22Rv1 (cell line): Measurements from ENCODE around the gene IRX4.

Experiments
- H3K27ac ChIP-seq: fragments of 450-650 bp; 2 replicates; pipeline ENCODE4 v1.5.1; 2017
- ZFX ChIP-seq: fragments of 450-650 bp; IDR thresholded peaks from 2 replicates; pipeline ENCODE4 v1.6.1; 2017; ENCODE audit warnings: antibody characterized with exemption, borderline replicate concordance
- TF ChIP-seq, protein P1 (sequence below): fragments of 450-650 bp; IDR thresholded peaks from 2 replicates; pipeline ENCODE4 v1.5.1; 2017; ENCODE audit warnings: mild to moderate bottlenecking

Gene IRX4

DNA sequence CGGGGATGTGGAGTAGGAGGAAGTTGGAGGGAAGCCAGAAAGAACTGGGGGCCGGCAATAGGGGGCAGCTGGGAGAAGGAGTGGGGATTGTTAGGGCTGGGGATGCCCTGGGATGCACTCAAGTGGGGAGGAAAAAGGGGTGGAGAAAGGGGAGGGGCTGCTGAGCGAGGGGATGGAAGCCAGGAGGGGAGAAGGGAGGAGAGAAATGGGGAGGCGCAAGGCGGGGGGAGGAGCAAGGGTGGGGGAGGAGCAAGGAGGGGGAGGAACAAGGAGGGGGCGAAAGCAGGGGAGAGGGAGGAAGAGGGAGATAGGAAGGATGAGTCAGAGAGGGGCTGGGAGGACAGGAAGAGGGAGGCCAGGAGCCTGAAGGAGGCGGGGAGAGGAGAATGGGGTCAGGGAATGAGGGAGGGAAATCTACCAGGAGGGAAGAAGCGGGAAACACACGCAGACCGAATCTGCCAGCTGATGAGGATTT is 1.6 kb downstream of the IRX4 start:
- TF ChIP-seq, protein P1, sequence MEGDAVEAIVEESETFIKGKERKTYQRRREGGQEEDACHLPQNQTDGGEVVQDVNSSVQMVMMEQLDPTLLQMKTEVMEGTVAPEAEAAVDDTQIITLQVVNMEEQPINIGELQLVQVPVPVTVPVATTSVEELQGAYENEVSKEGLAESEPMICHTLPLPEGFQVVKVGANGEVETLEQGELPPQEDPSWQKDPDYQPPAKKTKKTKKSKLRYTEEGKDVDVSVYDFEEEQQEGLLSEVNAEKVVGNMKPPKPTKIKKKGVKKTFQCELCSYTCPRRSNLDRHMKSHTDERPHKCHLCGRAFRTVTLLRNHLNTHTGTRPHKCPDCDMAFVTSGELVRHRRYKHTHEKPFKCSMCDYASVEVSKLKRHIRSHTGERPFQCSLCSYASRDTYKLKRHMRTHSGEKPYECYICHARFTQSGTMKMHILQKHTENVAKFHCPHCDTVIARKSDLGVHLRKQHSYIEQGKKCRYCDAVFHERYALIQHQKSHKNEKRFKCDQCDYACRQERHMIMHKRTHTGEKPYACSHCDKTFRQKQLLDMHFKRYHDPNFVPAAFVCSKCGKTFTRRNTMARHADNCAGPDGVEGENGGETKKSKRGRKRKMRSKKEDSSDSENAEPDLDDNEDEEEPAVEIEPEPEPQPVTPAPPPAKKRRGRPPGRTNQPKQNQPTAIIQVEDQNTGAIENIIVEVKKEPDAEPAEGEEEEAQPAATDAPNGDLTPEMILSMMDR: no peak
- no peak for TF ChIP-seq ZFX
- H3K27ac ChIP-seq: no peak overlapping the region

DNA sequence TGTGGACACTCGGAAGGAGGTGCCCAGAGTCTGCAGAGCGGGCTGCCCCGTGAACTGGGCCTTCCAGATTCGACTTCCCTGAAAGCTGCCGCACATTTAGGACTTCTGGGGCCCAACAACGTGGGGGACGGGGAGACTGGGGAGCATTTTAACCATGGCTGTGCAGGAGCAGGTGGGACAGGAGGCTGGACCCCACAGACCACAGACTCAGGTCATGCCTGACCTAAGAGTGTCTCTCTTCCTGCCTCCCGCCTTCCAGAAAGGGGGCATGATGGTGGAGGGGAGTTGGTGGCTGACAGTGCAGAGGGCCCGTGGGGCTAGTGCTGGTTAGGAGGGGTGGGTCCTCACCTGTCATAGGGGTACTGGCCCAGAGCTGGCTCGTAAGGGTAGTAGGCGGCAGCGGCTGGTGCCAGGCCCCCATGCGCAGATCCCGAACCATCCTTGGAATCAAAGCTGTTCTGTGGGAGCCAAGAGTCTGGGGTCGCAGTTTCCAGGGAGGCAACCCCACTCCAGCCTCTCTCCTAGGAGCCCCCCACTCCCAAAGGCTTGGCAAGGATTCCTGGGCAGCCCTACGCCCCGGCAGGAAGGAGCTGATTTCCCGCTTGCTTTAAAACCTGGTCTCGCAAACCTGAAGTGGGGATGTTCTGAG is 2.2 kb downstream of the IRX4 start:
- TF ChIP-seq ZFX: no peak
- TF ChIP-seq, protein P1: no peak
- no peak overlapping the region for H3K27ac ChIP-seq

DNA sequence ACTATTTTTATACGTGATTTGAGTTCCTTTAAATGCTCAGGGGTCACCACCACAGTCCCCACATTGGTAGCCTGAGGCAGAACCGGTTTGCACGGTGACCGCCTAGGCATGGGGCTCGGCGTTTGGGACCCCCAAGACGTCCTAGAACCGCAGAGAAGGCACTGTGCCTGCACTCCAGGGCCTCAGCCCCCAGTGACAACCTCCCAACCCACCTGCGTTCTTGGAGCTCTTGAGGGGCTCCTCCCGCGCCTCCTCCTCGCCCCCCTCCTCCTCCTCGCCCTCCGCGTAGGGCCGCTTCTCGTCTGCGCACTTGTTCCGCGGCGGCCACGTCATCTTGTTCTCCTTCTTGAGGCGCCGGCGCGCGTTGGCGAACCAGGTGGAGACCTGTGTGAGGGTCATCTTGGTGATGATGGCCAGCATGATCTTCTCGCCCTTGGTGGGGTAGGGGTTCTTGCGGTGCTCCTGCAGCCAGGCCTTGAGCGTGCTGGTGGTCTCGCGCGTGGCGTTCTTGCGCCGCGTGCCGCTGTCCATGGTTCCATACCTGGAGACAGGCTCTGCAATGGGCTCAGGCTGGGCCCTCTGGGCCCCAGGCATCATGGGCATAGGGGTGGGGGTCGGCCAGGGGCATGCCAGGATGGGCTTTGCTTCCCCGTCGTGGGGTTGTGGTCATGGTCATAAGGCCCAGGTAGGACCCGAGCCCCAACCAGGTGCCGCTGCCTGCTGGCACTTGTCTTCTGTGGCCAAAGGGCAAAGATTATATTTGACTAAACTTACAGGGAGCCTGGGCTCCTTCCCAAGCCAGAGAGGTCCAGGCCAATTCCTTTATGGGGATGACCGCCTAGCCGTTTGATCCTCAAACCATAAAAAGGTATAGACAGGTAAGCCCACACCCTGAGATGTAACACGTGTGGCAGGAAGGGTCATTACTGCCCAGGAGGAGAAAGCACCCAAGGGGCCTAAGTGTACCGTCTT is 3.1 kb downstream of the IRX4 start:
- H3K27ac ChIP-seq: no peak overlapping the region
- no peak for TF ChIP-seq ZFX
- TF ChIP-seq, protein P1: no peak

DNA sequence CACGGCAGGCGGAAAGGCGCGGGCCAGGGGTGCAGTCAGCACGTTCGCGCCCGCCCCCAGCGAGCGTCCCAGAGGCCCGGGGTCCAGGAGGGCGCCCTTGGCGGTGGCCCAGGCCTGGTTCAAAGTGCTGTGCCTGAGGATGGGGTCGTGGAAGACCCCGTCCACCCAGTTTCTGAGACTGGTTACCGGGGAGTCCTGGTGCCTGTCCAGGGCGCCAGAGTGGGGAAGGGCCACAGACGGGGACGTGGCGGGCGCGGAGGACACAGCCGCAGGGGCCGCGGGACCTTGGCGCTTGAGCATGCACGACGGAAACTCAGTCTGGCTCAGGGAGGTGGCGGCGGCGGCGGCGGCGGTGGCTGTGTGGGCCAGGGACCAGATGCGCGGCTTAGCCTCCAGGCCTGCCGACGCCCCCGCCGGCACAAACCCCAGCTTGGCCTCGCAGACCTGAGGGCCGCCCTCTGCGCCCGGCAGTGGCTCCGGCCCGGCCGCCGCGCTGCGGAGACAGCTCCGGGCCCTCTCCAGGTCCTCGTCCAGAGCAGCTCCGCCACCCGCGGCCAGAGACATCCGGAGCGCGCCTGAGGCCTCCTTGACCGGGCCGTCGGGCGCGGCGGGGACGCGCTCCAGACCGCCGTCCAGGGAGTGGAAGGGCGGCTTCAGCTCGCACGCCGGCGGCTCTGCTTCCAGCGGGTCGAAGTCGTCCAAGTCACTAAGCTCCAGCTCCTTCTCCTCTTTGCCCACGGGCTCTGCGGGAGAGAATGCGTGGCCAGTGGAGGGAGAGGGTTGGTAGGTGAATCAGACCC is 4.5 kb downstream of the IRX4 start:
- no peak overlapping the region for H3K27ac ChIP-seq
- no peak for TF ChIP-seq ZFX
- TF ChIP-seq, protein P1: no peak

DNA sequence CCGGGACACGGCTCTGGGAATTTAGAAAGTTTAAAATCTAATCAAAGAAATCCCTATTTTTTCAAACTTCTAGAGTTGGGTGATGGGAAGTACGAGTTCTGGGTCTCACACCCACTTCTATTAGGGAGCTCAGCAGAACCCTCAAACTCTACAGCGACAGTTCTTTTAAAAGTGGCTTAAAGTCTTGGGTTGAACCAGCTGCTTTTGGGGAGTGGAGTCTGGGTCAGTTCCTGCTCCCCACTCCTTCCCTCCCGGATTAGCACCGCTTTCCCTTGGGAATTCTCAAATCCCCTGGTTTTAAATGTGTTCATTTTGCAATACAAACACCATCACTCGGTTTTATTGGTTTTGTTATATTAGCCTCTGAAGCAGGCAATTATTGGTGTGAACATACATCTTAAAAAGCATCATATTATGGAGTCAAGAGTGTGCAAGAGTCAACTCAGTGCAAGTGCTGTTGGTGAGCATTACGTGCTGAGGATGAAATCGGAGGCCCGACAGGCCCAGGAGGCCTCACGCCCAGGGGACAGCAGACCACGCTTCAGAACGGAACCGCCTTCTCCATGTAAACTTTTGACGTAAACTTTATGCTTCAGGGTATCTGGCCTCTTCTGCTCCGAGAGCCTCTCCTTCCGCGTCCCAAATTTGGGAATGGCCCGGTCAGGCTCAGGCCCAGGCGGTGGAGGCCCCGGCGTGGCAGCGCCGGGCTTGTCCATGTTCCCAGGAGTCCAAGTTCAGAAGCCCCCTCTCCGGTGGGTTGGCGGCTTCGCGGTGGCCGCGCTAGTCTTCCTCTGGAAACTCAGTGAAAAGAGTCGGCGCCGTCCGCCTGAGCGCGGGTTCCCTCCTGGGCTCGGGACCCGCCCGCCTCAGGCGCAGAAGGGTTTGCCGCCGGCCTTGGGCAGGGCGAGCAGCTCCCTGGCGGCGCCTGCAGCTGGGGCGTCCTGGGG is 5.3 kb downstream of the IRX4 start:
- H3K27ac ChIP-seq: no peak overlapping the region
- TF ChIP-seq, protein P1: no peak
- no peak for TF ChIP-seq ZFX

DNA sequence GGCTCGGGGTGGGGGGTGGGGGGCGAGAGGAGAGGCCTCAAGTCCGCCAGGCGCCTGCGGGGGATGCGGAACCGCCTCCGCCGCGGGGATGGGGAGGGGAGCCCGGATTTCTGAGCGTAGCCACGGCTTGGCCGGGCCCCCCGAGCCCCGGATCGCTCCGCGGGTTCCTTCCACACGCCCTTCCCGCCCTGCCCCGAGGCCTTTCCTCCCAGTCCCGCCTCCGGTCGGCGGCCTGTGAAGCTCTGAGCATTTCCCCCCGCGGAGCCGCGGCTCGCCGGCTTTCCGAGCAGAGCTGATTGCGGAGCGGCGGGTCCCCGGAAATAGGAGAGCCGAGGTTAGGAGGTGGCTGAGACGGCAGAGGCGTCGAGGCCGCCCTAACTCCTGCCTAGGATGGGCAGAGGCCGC is 6.1 kb downstream of the IRX4 start:
- no peak for TF ChIP-seq ZFX
- TF ChIP-seq, protein P1: no peak
- H3K27ac ChIP-seq: no peak overlapping the region
